WTC11 (cell line): ENCODE results near the gene CRYBG3. TPM values are rescaled to one million over a fixed set of nuclear protein-coding genes. Genes with fewer than 3 reads are reported as not detected.

Experiments
- ATAC-seq: fragments of 200-7000 bp; cut with Tn5 transposase; 2 replicates; pipeline ENCODE4 v1.10.0; 2021; ENCODE audit warnings: mild to moderate bottlenecking, moderate library complexity
- CTCF ChIA-PET: fragments of 300-600 bp; sonication (Branson Sonifier 250); formaldehyde crosslinking; loops from one replicate; lab custom pipeline; 2021; ENCODE audit warnings: antibody characterized with exemption; lab: Charles Lee
- POLR2A ChIA-PET: fragments of 350-600 bp; sonication (Branson Sonifier 250); formaldehyde crosslinking; loops from one replicate; lab custom pipeline; 2021; ENCODE audit warnings: antibody characterized with exemption; lab: Charles Lee
- DNase-seq: peaks from one replicate; pipeline ENCODE4 v3.0.0; 2021; ENCODE audit warnings: low spot score
- H3K27ac Mint-ChIP-seq: 2 replicates; pipeline ENCODE4 v1.8.0; 2021; ENCODE audit warnings: mixed read lengths
- H3K27me3 Mint-ChIP-seq: 2 replicates; pipeline ENCODE4 v1.8.0; 2021; ENCODE audit warnings: low read depth, mild to moderate bottlenecking, moderate library complexity, mixed read lengths
- H3K36me3 Mint-ChIP-seq: 2 replicates; pipeline ENCODE4 v1.8.0; 2021; ENCODE audit warnings: mixed read lengths
- H3K4me1 Mint-ChIP-seq: 2 replicates; pipeline ENCODE4 v1.8.0; 2022; ENCODE audit warnings: mixed read lengths
- H3K4me3 Mint-ChIP-seq: 2 replicates; pipeline ENCODE4 v1.8.0; 2021; ENCODE audit warnings: mild to moderate bottlenecking, moderate library complexity, mixed read lengths
- H3K9me3 Mint-ChIP-seq: 2 replicates; pipeline ENCODE4 v1.8.0; 2021; ENCODE audit warnings: mixed read lengths
- AR ChIP-seq: fragments of 250-450 bp; sonication (Bioruptor Pico); IDR thresholded peaks from 2 replicates; pipeline ENCODE4 v1.9.0; 2021; ENCODE audit warnings: mild to moderate bottlenecking
- ATF2 ChIP-seq: sonication (generic); formaldehyde crosslinking; IDR thresholded peaks from 2 replicates; pipeline ENCODE4 v1.8.1; 2022; ENCODE audit warnings: low read depth, missing genetic modification reagents, borderline replicate concordance
- CBFB ChIP-seq: sonication (generic); formaldehyde crosslinking; IDR thresholded peaks from 2 replicates; pipeline ENCODE4 v1.8.1; 2022; ENCODE audit warnings: mild to moderate bottlenecking, low read depth, missing genetic modification reagents
- CREB1 ChIP-seq: sonication (generic); formaldehyde crosslinking; IDR thresholded peaks from 2 replicates; pipeline ENCODE4 v1.8.0; 2023; ENCODE audit warnings: mild to moderate bottlenecking, missing genetic modification reagents
- ESRRA ChIP-seq: sonication (generic); formaldehyde crosslinking; IDR thresholded peaks from 2 replicates; pipeline ENCODE4 v1.8.1; 2022; ENCODE audit warnings: mild to moderate bottlenecking, missing genetic modification reagents, borderline replicate concordance
- IRF1 ChIP-seq: sonication (generic); formaldehyde crosslinking; IDR thresholded peaks from 2 replicates; pipeline ENCODE4 v1.8.0; 2023; ENCODE audit warnings: missing genetic modification reagents
- MXD4 ChIP-seq: fragments of 250-450 bp; sonication (Bioruptor Pico); IDR thresholded peaks from 2 replicates; pipeline ENCODE4 v1.8.0; 2021; ENCODE audit warnings: mild to moderate bottlenecking, moderate library complexity, borderline replicate concordance
- NFE2L1 ChIP-seq: sonication (generic); formaldehyde crosslinking; IDR thresholded peaks from 2 replicates; pipeline ENCODE4 v1.8.1; 2023; ENCODE audit warnings: missing genetic modification reagents
- NR3C1 ChIP-seq: sonication (generic); formaldehyde crosslinking; conservative IDR thresholded peaks from 2 replicates; pipeline ENCODE4 v1.8.1; 2023; ENCODE audit warnings: low read depth, mild to moderate bottlenecking, missing genetic modification reagents
- PREB ChIP-seq: sonication (generic); formaldehyde crosslinking; IDR thresholded peaks from 2 replicates; pipeline ENCODE4 v1.8.1; 2022; ENCODE audit warnings: mild to moderate bottlenecking, missing genetic modification reagents, moderate library complexity, borderline replicate concordance
- RELA ChIP-seq: sonication (generic); formaldehyde crosslinking; IDR thresholded peaks from 2 replicates; pipeline ENCODE4 v1.8.1; 2022; ENCODE audit warnings: missing genetic modification reagents, mild to moderate bottlenecking, borderline replicate concordance
- ZBTB21 ChIP-seq: sonication (generic); formaldehyde crosslinking; IDR thresholded peaks from 2 replicates; pipeline ENCODE4 v1.8.1; 2023; ENCODE audit warnings: mild to moderate bottlenecking, missing genetic modification reagents, borderline replicate concordance
- ZNF232 ChIP-seq: sonication (generic); formaldehyde crosslinking; IDR thresholded peaks from 2 replicates; pipeline ENCODE4 v1.8.0; 2022; ENCODE audit warnings: mild to moderate bottlenecking, missing genetic modification reagents
- ZNF317 ChIP-seq: sonication (generic); formaldehyde crosslinking; IDR thresholded peaks from 2 replicates; pipeline ENCODE4 v1.8.1; 2023; ENCODE audit warnings: low read depth, mild to moderate bottlenecking, moderate library complexity, missing genetic modification reagents, borderline replicate concordance
- ZNF396 ChIP-seq: fragments of 250-450 bp; sonication (Bioruptor Pico); IDR thresholded peaks from 2 replicates; pipeline ENCODE4 v1.8.0; 2021; ENCODE audit warnings: mild to moderate bottlenecking, moderate library complexity, borderline replicate concordance
- ZNF423 ChIP-seq: fragments of 250-450 bp; sonication (Bioruptor Pico); IDR thresholded peaks from 2 replicates; pipeline ENCODE4 v2.1.2; 2022; ENCODE audit warnings: mild to moderate bottlenecking, moderate library complexity
- ZNF512 ChIP-seq: sonication (generic); formaldehyde crosslinking; IDR thresholded peaks from 2 replicates; pipeline ENCODE4 v1.8.1; 2022; ENCODE audit warnings: missing genetic modification reagents, borderline replicate concordance
- ZNF671 ChIP-seq: fragments of 250-450 bp; sonication (Bioruptor Pico); IDR thresholded peaks from 2 replicates; pipeline ENCODE4 v1.8.0; 2021; ENCODE audit warnings: mild to moderate bottlenecking
- total RNA-seq: library from RNA; stranded (reverse); gene quantifications from 3 replicates; pipeline ENCODE4 v1.2.3, GENCODE V29; 2021
- TF ChIP-seq, protein P1 (sequence below): sonication (generic); formaldehyde crosslinking; IDR thresholded peaks from 2 replicates; pipeline ENCODE4 v1.8.1; 2023; ENCODE audit warnings: mild to moderate bottlenecking, missing genetic modification reagents, moderate library complexity
- TF ChIP-seq, protein P2 (sequence below): fragments of 250-450 bp; sonication (Bioruptor Pico); IDR thresholded peaks from 2 replicates; pipeline ENCODE4 v1.9.0; 2021; ENCODE audit warnings: mild to moderate bottlenecking
- TF ChIP-seq, protein P3 (sequence below): fragments of 250-450 bp; sonication (Bioruptor Pico); IDR thresholded peaks from 2 replicates; pipeline ENCODE4 v1.8.0; 2021; ENCODE audit warnings: mild to moderate bottlenecking

CRYBG3 gene
- total RNA-seq, 1 experiment from 2014 or later: 13.6 TPM

DNA sequence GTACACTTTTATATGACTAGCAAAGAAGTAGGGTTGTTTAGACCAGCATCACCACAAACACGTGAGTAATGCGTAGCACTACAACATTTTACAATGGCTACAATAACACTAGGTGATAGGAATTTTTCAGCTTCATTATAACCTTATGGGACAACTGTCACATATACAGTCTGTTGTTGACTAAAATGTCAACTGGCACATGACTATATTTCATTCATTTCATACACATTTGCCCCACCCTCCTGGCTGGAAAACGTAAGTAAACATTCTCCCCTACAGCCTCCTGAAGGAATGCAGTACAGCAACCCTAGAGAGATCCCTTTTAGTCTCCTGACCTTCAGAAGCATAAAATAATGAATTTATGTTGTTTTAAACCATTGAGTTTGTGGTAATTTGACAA, 134.2 kb downstream of the CRYBG3 start:
- Mint-ChIP-seq H3K27me3 (no peaks in the 10 kb centered on the region), H3K4me3 (no peak overlapping the region), H3K4me1 (peaks cover 2% of the 10 kb centered on the region; the same call in 1 of the 2 replicates), H3K27ac (no peak overlapping the region), H3K9me3 (no peaks in the 10 kb centered on the region), H3K36me3 (no peaks in the 10 kb centered on the region; the same call in 1 of the 2 replicates)
- no peak for DNase-seq
- ChIA-PET POLR2A (no interaction called here), CTCF (no interaction called here)
- no peak for TF ChIP-seq RELA (CRISPR knock-in tag)
- no peak for TF ChIP-seq IRF1 (CRISPR knock-in tag)
- TF ChIP-seq PREB (CRISPR knock-in tag): no peak
- TF ChIP-seq ATF2: no peak
- TF ChIP-seq, protein P1, sequence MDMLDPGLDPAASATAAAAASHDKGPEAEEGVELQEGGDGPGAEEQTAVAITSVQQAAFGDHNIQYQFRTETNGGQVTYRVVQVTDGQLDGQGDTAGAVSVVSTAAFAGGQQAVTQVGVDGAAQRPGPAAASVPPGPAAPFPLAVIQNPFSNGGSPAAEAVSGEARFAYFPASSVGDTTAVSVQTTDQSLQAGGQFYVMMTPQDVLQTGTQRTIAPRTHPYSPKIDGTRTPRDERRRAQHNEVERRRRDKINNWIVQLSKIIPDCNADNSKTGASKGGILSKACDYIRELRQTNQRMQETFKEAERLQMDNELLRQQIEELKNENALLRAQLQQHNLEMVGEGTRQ (CRISPR knock-in tag): no peak
- TF ChIP-seq MXD4 (CRISPR knock-in tag): no peak
- no peak for TF ChIP-seq AR (CRISPR knock-in tag)
- TF ChIP-seq CBFB (CRISPR knock-in tag): no peak
- TF ChIP-seq NR3C1 (CRISPR knock-in tag): no peak
- no peak for TF ChIP-seq ZNF396 (CRISPR knock-in tag)
- TF ChIP-seq, protein P2, sequence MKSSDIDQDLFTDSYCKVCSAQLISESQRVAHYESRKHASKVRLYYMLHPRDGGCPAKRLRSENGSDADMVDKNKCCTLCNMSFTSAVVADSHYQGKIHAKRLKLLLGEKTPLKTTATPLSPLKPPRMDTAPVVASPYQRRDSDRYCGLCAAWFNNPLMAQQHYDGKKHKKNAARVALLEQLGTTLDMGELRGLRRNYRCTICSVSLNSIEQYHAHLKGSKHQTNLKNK (CRISPR knock-in tag): no peak
- TF ChIP-seq ZNF671: no peak
- no peak for TF ChIP-seq ZNF232 (CRISPR knock-in tag)
- TF ChIP-seq, protein P3, sequence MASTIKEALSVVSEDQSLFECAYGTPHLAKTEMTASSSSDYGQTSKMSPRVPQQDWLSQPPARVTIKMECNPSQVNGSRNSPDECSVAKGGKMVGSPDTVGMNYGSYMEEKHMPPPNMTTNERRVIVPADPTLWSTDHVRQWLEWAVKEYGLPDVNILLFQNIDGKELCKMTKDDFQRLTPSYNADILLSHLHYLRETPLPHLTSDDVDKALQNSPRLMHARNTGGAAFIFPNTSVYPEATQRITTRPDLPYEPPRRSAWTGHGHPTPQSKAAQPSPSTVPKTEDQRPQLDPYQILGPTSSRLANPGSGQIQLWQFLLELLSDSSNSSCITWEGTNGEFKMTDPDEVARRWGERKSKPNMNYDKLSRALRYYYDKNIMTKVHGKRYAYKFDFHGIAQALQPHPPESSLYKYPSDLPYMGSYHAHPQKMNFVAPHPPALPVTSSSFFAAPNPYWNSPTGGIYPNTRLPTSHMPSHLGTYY (CRISPR knock-in tag): no peak
- no peak for ATAC-seq

DNA sequence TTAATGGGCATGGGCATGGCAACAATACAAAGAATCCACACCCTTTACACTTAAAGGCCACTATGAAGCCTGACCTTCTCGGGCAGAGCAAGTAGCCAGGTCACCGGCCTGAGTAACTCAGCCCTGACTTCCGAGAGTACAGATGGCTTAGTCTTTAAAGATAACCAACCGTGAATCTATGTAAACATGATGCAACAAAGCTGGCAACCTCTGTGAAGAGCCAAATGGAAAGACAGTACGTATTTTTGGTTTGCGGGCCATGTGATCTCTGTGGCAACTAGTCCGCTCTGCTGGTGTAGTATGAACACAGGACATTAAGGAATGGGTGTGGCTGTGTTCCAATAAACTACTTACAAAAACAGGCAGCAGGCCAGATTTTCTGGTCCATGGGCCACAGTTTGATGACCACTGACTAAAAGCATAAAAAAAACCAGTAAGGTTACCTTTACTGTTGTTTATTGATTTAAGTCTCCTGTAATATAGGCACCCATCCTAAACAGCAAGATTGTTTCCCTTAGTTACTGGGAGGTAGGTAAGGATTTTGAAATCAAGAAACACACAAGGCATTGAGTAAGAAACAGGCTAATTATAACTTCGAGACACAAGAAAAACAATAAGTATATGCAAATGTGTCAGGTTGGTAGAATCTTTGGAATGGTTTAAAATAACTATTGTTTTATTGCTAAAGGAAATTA, 136.0 kb downstream of the CRYBG3 start:
- H3K36me3 Mint-ChIP-seq: no peaks in the 10 kb centered on the region; the same call in 1 of the 2 replicates
- no peak overlapping the region for H3K4me3 Mint-ChIP-seq
- ATAC-seq (no peak), DNase-seq (no peak)
- no peaks in the 10 kb centered on the region for H3K9me3 Mint-ChIP-seq
- H3K27ac Mint-ChIP-seq: no peak overlapping the region
- ChIA-PET CTCF (no interaction called here), POLR2A (no interaction called here)
- no peaks in the 10 kb centered on the region for H3K27me3 Mint-ChIP-seq
- H3K4me1 Mint-ChIP-seq: peaks cover 2% of the 10 kb centered on the region; the same call in 1 of the 2 replicates
- TF ChIP-seq ZNF512 (no peak), ESRRA (CRISPR knock-in tag) (no peak), ZNF423 (CRISPR knock-in tag) (no peak), NR3C1 (CRISPR knock-in tag) (no peak), NFE2L1 (no peak), CREB1 (CRISPR knock-in tag) (no peak), ZNF317 (no peak), ZBTB21 (CRISPR knock-in tag) (no peak)
- TF ChIP-seq, protein P1 (CRISPR knock-in tag): no peak
